Keratinocyte (primary cell): ENCODE measurements around the gene DCP1B. TPM values are rescaled to one million over a fixed set of nuclear protein-coding genes. Genes with fewer than 3 reads are reported as not detected.

Experiments
- DNase-seq: peaks from one replicate; pipeline ENCODE4 v3.0.0-alpha.2; 2011; ENCODE audit warnings: low read depth, missing footprints, low spot score
- FAIRE-seq: peaks from 2 replicates; lab custom pipeline; 2011; peaks lifted over from hg19 to GRCh38; lab: Jason Lieb, UNC
- H2AFZ ChIP-seq: 2 replicates; pipeline ENCODE4 v1.6.0; 2012; ENCODE audit warnings: low read length, control low read depth, inconsistent platforms; ENCODE audit not compliant: control insufficient read depth
- H3K27ac ChIP-seq: 2 replicates; pipeline ENCODE4 v1.5.1; 2011; ENCODE audit warnings: low read length; ENCODE audit not compliant: control insufficient read depth, insufficient read depth
- H3K27me3 ChIP-seq: 3 replicates; pipeline ENCODE4 v1.6.0; 2011; ENCODE audit warnings: low read length; ENCODE audit not compliant: control insufficient read depth, insufficient read depth; ENCODE audit errors: extremely low read depth
- H3K36me3 ChIP-seq, 2 experiments: 2 replicates in 1 of 2; 3 replicates in 1 of 2; pipeline ENCODE4 v1.5.1; 2011; ENCODE audit warnings: low read length in 2 of 2, mild to moderate bottlenecking in 1 of 2; ENCODE audit not compliant: control insufficient read depth in 2 of 2, insufficient read depth in 2 of 2; ENCODE audit errors: extremely low read depth in 1 of 2
- H3K4me1 ChIP-seq: 3 replicates; pipeline ENCODE4 v1.5.1; 2011; ENCODE audit warnings: low read length; ENCODE audit not compliant: control insufficient read depth, insufficient read depth; ENCODE audit errors: extremely low read depth
- H3K4me2 ChIP-seq: 3 replicates; pipeline ENCODE4 v1.6.0; 2011; ENCODE audit warnings: low read depth, low read length; ENCODE audit not compliant: control insufficient read depth, insufficient read depth; ENCODE audit errors: extremely low read depth
- H3K4me3 ChIP-seq, 3 experiments: fragments of 200-600 bp in 1 of 3; sonication (generic) in 1 of 3; 2 replicates in 2 of 3; 3 replicates in 1 of 3; pipeline ENCODE4 v1.5.1; 2011 to 2016; ENCODE audit warnings: low read length in 3 of 3, mild to moderate bottlenecking in 3 of 3, control low read depth in 2 of 3, inconsistent platforms in 1 of 3, low read depth in 1 of 3, mixed read lengths in 1 of 3, mixed run types in 1 of 3, moderate library complexity in 1 of 3; ENCODE audit not compliant: control insufficient read depth in 2 of 3, insufficient read depth in 2 of 3; ENCODE audit errors: extremely low read depth in 1 of 3
- H3K79me2 ChIP-seq: 2 replicates; pipeline ENCODE4 v1.6.0; 2012; ENCODE audit warnings: low read length; ENCODE audit not compliant: control insufficient read depth, insufficient read depth
- H3K9ac ChIP-seq: 3 replicates; pipeline ENCODE4 v1.6.0; 2011; ENCODE audit warnings: low read length; ENCODE audit not compliant: control insufficient read depth, insufficient read depth; ENCODE audit errors: extremely low read depth
- H3K9me1 ChIP-seq: 3 replicates; pipeline ENCODE4 v1.6.0; 2011; ENCODE audit warnings: low read length; ENCODE audit not compliant: control insufficient read depth, insufficient read depth; ENCODE audit errors: extremely low read depth
- H3K9me3 ChIP-seq: 2 replicates; pipeline ENCODE4 v1.5.1; 2012; ENCODE audit warnings: low read depth, low read length; ENCODE audit not compliant: control insufficient read depth
- H4K20me1 ChIP-seq: 3 replicates; pipeline ENCODE4 v1.6.0; 2011; ENCODE audit warnings: low read length; ENCODE audit not compliant: control insufficient read depth, insufficient read depth; ENCODE audit errors: extremely low read depth
- CTCF ChIP-seq, 3 experiments: IDR thresholded peaks in 1 of 3; conservative IDR thresholded peaks in 1 of 3; optimal IDR thresholded peaks in 1 of 3; 2 replicates in 2 of 3; 3 replicates in 1 of 3; pipeline versions ENCODE3 to v1.5.1; 2011; ENCODE audit warnings: low read length in 3 of 3, mild to moderate bottlenecking in 3 of 3, moderate library complexity in 2 of 3, control low read depth in 1 of 3, inconsistent platforms in 1 of 3; ENCODE audit not compliant: insufficient read depth in 2 of 3; ENCODE audit errors: extremely low read depth in 1 of 3
- EZH2 ChIP-seq: IDR thresholded peaks from one replicate; pipeline ENCODE4 v1.6.1; 2012; ENCODE audit warnings: inconsistent platforms, mild to moderate bottlenecking, low read length, moderate library complexity
- dilution Hi-C: fragments of 300-500 bp; cut with MboI; formaldehyde crosslinking; loops from one replicate; pipeline ENCODE4 v1.7.0; 2020; ENCODE audit warnings: low sequenced_read_pairs; ENCODE audit not compliant: extremely low pct_ligation_motif_present
- polyA plus RNA-seq, 5 experiments: library from polyadenylated mRNA; depleted of rRNA in 3 of 5; stranded (reverse) in 3 of 5; stranded (forward) in 1 of 5; unstranded in 1 of 5; fragments of >200 nt; gene quantifications; 1 replicate in 1 of 5; 2 replicates in 3 of 5; 3 replicates in 1 of 5; pipeline versions ENCODE4 v1.2.1 to v1.2.3, GENCODE V29; 2011 to 2012; ENCODE audit warnings: missing spikeins in 2 of 5, low read depth in 1 of 5, low replicate concordance in 1 of 5

The DCP1B gene
- polyA plus RNA-seq, 1 donor (not counting 4 experiments of a cell fraction or from before 2014, with no cell fraction given) = 9.7 TPM

GRCh38 chr12:1913377-1914113, 90.7 kb downstream of the DCP1B start:
- DNase-seq = no peak
- Histone ChIP-seq H3K9ac (no peak overlapping the region), H2AFZ (no peak overlapping the region), H3K9me3 (no peaks in the 10 kb centered on the region), H3K36me3 (no peaks in the 10 kb centered on the region), H3K27ac (no peak overlapping the region), H3K4me1 (no peaks in the 10 kb centered on the region), H3K79me2 (no peaks in the 10 kb centered on the region), H3K27me3 (peaks cover 36% of the 10 kb centered on the region), H4K20me1 (no peaks in the 10 kb centered on the region), H3K4me3 (no peak overlapping the region), H3K4me2 (no peak overlapping the region), H3K9me1 (no peaks in the 10 kb centered on the region)
- no peak for FAIRE-seq
- TF ChIP-seq EZH2 (no peak), CTCF (optimal IDR thresholded peaks at IDR 0.05 in 1 of 3, IDR thresholded peaks at IDR 0.05 in 1 of 3, conservative IDR thresholded peaks at IDR 0.05 in 1 of 3; ENCODE audit: extremely low read depth in 1 of 3, insufficient read depth in 2 of 3, low read length in 3 of 3) (no peak)
- dilution Hi-C loops = no loop called here

DNA sequence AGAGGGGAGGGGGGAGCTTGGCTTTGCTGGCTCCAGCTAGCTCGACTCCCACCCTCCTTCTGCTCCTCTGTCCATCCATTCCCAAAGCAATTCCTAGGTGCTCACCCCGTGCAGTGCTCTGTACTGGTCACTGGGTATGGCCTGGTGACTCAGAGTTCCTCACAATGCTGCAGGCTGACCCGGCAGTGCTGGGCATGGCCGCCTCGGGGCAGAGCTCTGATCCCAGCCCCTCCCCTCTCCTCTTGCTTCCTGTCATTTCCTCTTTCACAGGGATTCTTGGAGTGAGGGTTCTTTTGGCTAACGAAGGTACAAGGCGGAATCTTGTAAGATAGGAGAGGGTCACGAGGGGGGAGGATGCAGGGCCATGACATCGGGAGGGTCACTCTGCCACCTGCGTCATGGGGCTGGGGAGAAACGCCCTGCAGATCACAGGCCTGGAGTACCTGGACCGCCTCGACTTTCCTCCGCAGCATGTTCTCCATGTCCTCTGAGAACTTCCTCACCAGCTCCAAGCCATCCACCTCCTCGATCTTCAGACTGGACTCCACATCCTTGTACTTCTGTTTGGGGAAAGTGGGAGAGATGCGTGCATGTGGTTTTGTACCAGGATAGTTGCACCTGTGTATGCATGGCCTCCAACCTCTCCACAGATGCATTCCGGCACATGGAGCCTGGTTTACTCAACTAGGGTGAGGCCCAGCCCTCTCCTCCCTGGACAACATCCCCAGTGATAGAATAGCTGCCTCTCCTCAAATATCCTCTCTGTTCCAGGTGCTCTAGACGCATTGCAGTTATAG, 91.5 kb downstream of the DCP1B start:
- no peaks in the 10 kb centered on the region for H3K9me1 ChIP-seq
- no peak overlapping the region for H3K4me3 ChIP-seq
- H3K79me2 ChIP-seq = no peaks in the 10 kb centered on the region
- DNase-seq = no peak
- no peaks in the 10 kb centered on the region for H3K36me3 ChIP-seq
- H3K4me1 ChIP-seq = no peaks in the 10 kb centered on the region
- no peak overlapping the region for H3K4me2 ChIP-seq
- H3K9ac ChIP-seq = no peak overlapping the region
- H3K9me3 ChIP-seq = no peaks in the 10 kb centered on the region
- H4K20me1 ChIP-seq = no peaks in the 10 kb centered on the region
- H3K27ac ChIP-seq = no peak overlapping the region
- no peak for FAIRE-seq
- H3K27me3 ChIP-seq = peaks cover 29% of the 10 kb centered on the region
- dilution Hi-C loops = no loop called here
- H2AFZ ChIP-seq = no peak overlapping the region
- TF ChIP-seq EZH2 (no peak), CTCF (optimal IDR thresholded peaks at IDR 0.05 in 1 of 3, IDR thresholded peaks at IDR 0.05 in 1 of 3, conservative IDR thresholded peaks at IDR 0.05 in 1 of 3; ENCODE audit: extremely low read depth in 1 of 3, insufficient read depth in 2 of 3, low read length in 3 of 3) (no peak)
